Stimulated activated CD8-positive, alpha-beta memory T cell treated with anti-CD3 and anti-CD28 coated beads, Interleukin-2, amount 100 ng/mL, for 48 hours (primary cell): ENCODE data around the gene POLA2.
"Not testable (repeated sequence)": the region's sequence is repeated elsewhere in the genome, so short reads cannot be mapped to it uniquely, and the experiment has no call there.

Experiments used
- DNase-seq, 2 donors: peaks; one replicate each; pipeline ENCODE4 v3.0.0-alpha.2; 2020; ENCODE audit warnings: low read depth in 2 of 2

POLA2 gene

DNA sequence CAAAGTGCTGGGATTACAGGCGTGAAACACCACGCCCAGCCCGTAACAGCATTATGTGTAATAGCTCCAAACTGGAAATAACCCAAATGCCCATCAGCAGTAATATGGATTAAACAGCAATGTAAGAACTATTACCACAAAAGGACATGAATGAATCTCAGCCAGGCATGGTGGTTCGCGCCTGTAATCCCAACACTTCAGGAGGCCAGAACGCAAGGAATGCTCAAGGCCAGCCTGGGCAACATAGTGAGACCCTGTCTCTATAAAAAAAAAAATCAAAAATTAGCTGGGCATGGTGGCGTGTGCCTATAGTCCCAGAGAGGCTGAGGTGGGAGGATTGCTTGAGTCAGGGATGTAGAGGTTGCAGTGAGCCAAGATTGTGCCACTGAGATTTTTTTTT is 68.8 kb downstream of the POLA2 start:
- no peak for DNase-seq

DNA sequence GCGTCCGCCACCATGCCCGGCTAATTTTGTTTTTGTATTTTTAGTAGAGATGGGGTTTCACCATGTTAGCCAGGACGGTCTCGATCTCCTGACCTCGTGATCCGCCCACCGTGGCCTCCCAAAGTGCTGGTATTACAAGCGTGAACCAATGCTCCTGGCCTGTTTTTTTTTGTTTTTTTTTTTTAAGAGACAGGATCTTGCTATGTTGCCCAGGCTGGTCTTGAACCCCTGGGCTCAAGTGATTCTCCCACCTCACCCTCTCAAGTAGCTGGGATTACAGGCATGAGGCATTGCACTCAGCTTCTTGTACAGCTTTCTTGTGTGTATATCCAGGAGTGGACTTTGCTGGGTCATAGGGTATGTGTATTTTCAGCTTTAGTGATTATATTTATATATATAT is 70.8 kb downstream of the POLA2 start:
- DNase-seq = not testable (repeated sequence)

DNA sequence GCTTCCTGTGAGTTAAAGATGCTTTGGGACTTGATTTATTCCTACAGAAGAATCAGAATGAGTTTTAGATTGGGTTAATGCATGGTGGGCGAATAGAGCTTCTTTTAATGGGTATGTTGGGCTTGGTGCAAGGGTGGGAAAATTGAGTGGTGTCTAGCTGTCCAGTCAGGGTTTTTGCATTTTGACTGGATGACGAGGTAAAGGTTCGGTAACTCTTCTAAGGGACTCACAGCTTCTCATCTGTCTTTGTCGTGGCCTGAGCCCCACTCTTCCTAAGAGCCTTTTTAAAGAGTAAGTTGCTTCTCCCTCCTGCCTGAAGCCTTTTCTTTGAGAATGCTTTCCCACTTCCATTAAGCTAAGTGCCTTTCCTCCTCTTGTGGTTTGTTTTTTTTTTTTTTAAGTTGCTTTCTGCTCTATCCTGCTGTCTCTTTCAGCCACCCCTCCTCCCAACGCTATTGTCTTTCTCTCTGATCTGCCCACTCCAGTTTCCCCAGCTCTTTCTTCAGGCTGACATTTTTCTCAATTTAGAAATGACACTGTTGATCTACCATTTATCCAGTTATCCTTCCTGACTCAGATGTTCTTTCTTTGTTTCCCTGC is 73.0 kb downstream of the POLA2 start:
- no peak for DNase-seq

DNA sequence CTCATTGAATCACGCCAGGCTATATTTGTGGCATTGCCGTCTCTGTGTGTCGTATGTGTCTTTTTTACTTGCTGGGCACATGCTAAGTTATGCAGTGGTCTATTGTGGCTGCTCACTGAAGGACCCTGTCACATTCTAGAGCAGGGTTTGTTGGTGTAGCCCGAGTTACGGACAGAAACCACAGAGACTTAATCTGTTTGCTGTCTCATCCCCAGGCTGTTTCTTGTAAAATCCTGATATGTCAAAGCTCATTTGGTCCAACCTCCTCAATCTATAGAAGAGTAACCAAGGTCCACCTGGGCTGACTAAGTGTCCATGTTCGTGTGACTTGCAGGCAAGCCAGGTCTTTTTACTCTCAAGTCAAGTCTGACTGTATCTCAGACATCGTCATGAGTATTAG is 76.9 kb downstream of the POLA2 start:
- DNase-seq = no peak

DNA sequence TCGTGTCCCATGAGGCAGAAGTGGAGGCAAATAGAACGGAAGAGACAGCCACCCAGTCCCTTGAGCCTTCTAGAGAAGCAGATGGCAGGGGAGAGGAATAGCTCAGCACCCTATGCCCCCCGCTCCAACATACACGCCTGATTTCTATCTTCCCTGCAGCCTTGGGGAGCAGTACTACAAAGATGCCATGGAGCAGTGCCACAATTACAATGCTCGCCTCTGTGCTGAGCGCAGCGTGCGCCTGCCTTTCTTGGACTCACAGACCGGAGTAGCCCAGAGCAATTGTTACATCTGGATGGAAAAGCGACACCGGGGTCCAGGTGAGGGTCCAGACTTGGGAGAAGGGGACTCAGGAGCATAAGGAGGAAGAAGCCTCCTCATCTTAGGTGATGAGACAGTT is 78.5 kb downstream of the POLA2 start:
- DNase-seq = no peak

DNA sequence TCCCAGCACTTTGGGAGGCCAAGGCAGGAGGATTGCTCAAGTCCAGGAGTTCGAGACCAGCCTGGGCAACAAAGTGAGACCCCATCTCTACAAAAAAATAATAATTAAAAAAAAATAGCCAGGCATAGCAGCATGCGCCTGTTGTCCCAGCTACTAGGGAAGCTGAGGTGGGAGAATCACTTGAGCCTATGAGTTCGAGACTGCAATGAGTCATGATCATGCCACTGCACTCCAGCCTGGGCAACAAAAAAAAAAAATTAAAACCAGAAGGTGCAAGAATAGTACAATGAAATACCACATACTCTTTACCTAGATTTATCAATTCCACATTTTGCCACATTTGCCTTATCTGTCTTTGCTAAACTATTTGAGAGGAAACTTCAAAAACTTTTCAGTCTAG is 80.1 kb downstream of the POLA2 start:
- no peak for DNase-seq
